ENCODE data around the gene GALR3. TPM values are rescaled to one million over a fixed set of nuclear protein-coding genes. Genes with fewer than 3 reads are reported as not detected.

The GALR3 gene
- total and polyA plus RNA-seq, 9 donors = not detected

DNA sequence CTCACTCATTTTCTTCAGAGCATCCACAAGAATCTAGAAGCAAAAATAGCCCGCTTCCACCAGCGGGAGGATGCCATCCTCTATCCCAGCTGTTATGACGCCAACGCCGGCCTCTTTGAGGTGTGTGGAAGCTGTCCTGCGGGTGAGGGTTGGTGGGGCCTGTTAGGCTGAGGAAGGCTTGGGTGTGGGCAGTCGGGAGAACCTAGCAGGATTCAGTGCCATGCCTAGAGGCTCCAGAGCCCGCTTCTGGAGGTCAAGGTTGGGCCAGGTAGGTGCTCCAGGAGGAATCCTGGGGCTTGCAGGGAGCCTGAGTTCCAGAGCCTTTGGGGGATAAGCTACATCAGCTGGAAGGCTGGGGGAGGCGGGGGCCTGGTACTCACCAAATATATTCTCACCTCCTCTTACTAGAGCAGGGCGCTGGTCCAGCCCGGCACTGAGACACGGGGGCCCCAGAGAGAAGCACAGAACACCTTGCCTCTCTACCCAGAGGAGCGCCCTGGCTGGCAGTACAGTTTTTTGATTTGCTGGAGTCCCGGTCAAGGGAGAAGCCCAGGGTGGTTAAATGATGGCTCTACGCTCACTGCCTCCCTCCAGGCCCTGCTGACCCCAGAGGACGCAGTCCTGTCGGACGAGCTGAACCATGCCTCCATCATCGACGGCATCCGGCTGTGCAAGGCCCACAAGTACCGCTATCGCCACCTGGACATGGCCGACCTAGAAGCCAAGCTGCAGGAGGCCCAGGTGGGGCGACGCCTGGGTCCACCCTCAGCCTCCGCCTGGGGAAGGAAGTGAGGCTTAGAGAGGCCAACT, 10.1 kb upstream of the GALR3 start:
- H3K27ac ChIP-seq = no peak overlapping the region
- H3K9me3 ChIP-seq = no peaks in the 10 kb centered on the region
- WGBS, 3 donors = 90 to 91% (median 90%) methylated on average over 27 of the region's 27 CpGs
- H3K4me3 ChIP-seq = no peak overlapping the region
- TF ChIP-seq, protein P1, sequence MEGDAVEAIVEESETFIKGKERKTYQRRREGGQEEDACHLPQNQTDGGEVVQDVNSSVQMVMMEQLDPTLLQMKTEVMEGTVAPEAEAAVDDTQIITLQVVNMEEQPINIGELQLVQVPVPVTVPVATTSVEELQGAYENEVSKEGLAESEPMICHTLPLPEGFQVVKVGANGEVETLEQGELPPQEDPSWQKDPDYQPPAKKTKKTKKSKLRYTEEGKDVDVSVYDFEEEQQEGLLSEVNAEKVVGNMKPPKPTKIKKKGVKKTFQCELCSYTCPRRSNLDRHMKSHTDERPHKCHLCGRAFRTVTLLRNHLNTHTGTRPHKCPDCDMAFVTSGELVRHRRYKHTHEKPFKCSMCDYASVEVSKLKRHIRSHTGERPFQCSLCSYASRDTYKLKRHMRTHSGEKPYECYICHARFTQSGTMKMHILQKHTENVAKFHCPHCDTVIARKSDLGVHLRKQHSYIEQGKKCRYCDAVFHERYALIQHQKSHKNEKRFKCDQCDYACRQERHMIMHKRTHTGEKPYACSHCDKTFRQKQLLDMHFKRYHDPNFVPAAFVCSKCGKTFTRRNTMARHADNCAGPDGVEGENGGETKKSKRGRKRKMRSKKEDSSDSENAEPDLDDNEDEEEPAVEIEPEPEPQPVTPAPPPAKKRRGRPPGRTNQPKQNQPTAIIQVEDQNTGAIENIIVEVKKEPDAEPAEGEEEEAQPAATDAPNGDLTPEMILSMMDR (IDR thresholded peaks at IDR 0.05) = no peak
- TF ChIP-seq EP300 (IDR thresholded peaks at IDR 0.05) (no peak), POLR2A (IDR thresholded peaks at IDR 0.05) (no peak)
- H3K27me3 ChIP-seq = no peaks in the 10 kb centered on the region
- no peak for DNase-seq
- H3K4me1 ChIP-seq (ENCODE audit: insufficient read depth) = peaks cover 2% of the 10 kb centered on the region
- intact Hi-C loops (cut with DNase I) = loop anchor here in 3 of 4 donors (10.0 kb wide), 3 partner anchors 112 to 152 kb away; no protein-coding TSS in a partner anchor
- H3K36me3 ChIP-seq = no peaks in the 10 kb centered on the region

- no peak overlapping the region for H3K27ac ChIP-seq
- no peak for TF ChIP-seq POLR2A (IDR thresholded peaks at IDR 0.05)
- TF ChIP-seq EP300 (IDR thresholded peaks at IDR 0.05) = no peak
- TF ChIP-seq, protein P1 (IDR thresholded peaks at IDR 0.05) = no peak
- intact Hi-C loops (cut with DNase I) = loop anchor here (5.0 to 10.0 kb wide), 6 partner anchors 47 to 152 kb away; partner anchors contain the start of genes C22orf23 (in 1 of the 4) and POLR2F (in 1 of the 4)
- H3K9me3 ChIP-seq = no peaks in the 10 kb centered on the region
- peaks cover 3% of the 10 kb centered on the region for H3K4me1 ChIP-seq (ENCODE audit: insufficient read depth)
- no peak overlapping the region for H3K4me3 ChIP-seq
- 83 to 86% (median 84%) methylated on average over 12 of the region's 12 CpGs for WGBS, 3 donors
- H3K36me3 ChIP-seq = no peaks in the 10 kb centered on the region
- DNase-seq = peak in 2 of 5 donors; percentile 40 to 47
- no peaks in the 10 kb centered on the region for H3K27me3 ChIP-seq
Measured at GRCh38 chr22:37815593-37815992, 7.6 kb upstream of the GALR3 start.

DNA sequence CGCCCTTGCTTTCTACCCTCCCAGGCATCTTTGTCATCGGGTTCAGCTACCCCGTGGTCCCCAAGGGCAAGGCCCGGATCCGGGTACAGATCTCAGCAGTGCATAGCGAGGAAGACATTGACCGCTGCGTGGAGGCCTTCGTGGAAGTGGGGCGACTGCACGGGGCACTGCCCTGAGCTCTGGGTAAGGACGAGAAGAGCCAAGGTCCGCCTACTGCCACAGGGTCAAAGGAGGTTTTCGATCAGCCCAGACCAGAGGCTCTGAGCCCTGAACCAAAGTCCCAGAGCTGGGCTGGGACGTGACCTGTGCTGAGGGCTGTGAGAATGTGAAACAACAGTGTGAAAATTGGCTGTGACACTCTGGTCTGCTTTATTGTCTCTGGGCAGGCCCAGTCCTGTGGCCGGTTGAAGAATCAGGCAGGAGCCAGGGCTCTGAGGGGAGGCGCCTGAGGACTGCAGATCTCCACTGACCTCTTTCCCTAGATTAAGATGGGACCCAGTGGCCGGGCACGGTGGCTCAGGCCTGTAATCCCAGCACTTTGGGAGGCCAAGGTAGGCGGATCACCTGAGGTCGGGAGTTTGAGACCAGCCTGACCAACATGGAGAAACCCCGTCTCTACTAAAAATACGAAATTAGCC, 6.5 kb upstream of the GALR3 start:
- no peak for TF ChIP-seq POLR2A (IDR thresholded peaks at IDR 0.05)
- Histone ChIP-seq H3K9me3 (no peaks in the 10 kb centered on the region), H3K27me3 (no peaks in the 10 kb centered on the region), H3K36me3 (no peaks in the 10 kb centered on the region), H3K4me1 (ENCODE audit: insufficient read depth) (peaks cover 3% of the 10 kb centered on the region), H3K4me3 (no peak overlapping the region), H3K27ac (no peak overlapping the region)
- WGBS, 3 donors = 86 to 89% (median 89%) methylated on average over 23 of the region's 23 CpGs
- intact Hi-C loops (cut with DNase I) = loop anchor here (5.0 to 10.0 kb wide), 6 partner anchors 46 to 151 kb away; partner anchors contain the start of genes C22orf23 (in 1 of the 4) and POLR2F (in 1 of the 4)
- peak in 2 of 5 donors; percentile 36 to 41 for DNase-seq

- WGBS, 3 donors = 0 to 1% (median 1%) methylated on average over 29 of the region's 29 CpGs
- H3K27ac ChIP-seq = peak overlapping the region; percentile 4 to 84
- H3K36me3 ChIP-seq = no peaks in the 10 kb centered on the region
- peaks cover 3% of the 10 kb centered on the region for H3K4me1 ChIP-seq (ENCODE audit: insufficient read depth)
- intact Hi-C loops (cut with DNase I) = loop anchor here (2.0 to 10.0 kb wide), 7 partner anchors 44 to 149 kb away; partner anchors contain the start of genes C22orf23 (in 1 of the 4) and POLR2F (in 1 of the 4)
- DNase-seq = peak; percentile 87 to 95 (median 94)
- peak overlapping the region; percentile 38 for H3K4me3 ChIP-seq
- H3K27me3 ChIP-seq = no peaks in the 10 kb centered on the region
- no peaks in the 10 kb centered on the region for H3K9me3 ChIP-seq
- TF ChIP-seq, protein P1 (IDR thresholded peaks at IDR 0.05) = peak; percentile 98 to 99 (median 99)
- TF ChIP-seq POLR2A (IDR thresholded peaks at IDR 0.05) = peak; percentile 38
- TF ChIP-seq EP300 (IDR thresholded peaks at IDR 0.05) = no peak
Measured at GRCh38 chr22:37817705-37818408, 5.3 kb upstream of the GALR3 start.
